Stimulated activated CD8-positive, alpha-beta memory T cell treated with anti-CD3 and anti-CD28 coated beads, Interleukin-12 subunit alpha, Interleukin-12 subunit beta, amount 100 ng/mL, for 4 hours (primary cell): ENCODE data around the gene ZNF341.

Experiments used
- DNase-seq: peaks from one replicate; pipeline ENCODE4 v3.0.0-alpha.2; 2020; ENCODE audit warnings: low read depth

ZNF341 gene

DNA sequence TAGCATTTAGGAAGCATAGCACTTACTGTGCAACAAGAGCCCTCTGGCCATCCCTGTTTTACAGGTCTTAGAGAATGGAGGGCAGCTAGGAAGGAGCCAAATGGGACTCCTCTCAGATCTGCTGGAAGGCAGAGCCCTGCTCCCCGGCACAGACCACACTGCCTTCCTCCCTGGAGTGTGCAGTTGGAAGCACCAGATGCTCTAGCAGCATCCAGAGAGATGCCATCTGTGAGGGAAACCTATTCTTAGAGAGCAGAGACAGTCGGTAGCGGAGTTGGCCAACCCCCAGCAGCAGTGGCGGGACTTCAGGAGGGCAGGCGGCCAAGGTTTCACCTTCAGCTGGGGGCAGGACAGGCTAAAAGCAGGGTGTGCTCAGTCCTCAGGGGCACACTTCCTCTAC, 28.9 kb upstream of the ZNF341 start:
- no peak for DNase-seq

DNA sequence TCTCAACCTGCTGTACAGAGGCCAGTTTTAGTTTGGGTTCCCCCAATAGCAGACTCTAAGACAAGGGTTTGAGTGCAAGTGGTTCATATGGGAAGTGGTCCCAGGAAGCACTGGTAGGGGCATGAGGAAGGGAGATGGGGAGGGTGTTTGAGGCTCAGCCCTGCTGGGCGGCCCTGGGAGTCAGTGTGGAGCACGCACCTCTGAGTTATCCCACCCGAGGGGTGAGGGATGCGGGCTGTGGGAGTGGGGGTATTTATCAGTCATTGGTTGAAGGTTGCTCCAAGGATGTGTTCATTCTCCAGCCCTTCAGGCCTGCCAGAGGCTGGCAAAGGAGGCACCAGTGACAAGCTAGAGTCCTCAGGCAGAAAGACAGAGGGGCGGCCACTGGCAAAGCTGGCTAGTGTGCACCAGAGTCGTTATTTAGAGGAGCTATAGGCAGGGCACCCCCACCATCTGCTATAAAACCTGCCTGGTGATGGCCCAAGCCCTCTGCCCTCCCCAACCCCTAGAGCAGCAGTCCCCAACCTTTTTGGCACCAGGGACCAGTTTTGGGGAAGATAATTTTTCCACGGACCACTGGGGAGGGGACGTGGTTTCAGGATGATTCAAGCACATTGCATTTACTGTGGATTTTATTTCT, 28.2 kb upstream of the ZNF341 start:
- DNase-seq, result no peak

DNA sequence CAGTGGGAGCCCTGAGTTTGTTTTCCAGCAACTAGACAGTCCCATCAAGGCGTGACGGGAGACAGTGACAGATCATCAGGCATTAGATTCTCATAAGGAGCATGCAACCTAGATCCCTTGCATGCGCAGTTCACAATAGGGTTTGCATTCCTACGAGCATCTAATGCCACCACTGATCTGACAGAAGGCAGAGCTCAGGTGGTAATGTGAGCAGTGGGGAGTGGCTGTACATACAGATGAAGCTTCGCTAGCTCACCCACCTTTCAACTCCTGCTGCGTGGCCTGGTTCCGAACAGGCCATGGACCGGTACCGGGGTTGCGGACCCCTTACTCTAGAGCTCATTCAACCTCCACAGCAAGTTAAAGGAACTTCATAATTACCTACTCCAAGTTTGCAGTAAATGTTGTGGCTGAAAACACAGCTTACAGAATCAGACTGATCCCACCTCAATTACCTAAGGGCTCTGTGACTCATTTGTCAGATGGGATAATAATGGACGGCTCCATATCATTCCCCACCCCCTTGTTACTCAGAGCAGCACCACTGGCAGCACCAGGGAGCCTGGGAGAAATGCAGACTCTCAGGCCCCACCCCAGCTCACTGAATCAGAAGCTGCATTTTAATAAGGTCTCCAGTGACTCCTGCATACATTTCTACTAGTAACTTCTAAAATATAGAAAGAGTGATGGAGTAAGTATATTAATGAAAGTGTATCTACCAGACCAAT, 27.4 kb upstream of the ZNF341 start:
- no peak for DNase-seq

DNA sequence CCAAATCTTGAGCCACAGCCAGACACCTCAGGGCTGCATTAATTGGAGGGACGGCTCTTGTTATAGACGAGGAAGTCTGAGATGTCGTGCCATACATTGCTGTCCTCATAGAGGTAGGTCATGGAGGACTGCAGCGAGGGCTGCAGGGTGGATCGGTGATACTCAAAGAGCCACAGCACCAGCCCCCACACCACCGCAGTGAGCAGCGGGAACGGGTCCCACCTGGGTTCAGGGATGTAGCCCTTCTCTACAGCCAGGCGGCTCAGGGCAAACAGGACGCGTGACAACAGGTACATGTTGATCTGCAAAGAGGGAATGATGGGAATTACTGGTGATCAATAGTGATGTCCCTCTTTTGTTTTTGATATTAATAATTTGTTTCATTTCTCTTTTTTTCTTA, 24.1 kb upstream of the ZNF341 start:
- no peak for DNase-seq

- DNase-seq, result no peak
These were observed 22.4 kb upstream of the ZNF341 start for GRCh38 chr20:33709398-33709797.

DNA sequence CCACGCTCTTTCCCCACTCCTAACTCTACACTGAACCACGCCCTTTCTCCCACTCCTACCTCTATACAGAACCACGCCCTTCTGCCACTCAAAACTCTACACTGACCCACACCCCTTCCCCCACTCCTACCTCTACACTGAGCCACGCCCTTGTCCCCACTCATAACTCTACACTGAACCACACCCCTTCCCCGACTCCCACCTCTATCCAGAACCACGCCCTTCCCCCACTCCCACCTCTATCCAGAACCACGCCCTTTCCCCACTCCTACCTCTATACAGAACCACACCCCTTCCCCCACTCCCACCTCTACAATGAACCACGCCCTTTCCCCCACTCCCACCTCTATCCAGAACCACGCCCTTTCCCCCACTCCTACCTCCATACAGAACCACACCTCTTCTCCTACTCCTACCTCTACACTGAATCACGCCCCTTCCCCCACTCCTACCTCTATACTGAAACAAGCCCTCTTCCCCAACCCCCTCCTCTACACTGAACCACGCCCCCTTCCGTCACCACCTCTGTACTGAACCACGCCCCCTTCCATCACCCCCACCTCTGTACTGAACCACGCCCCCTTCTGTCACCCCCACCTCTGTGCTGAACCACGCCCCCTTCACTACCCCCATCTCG, 21.8 kb upstream of the ZNF341 start:
- no peak for DNase-seq

DNA sequence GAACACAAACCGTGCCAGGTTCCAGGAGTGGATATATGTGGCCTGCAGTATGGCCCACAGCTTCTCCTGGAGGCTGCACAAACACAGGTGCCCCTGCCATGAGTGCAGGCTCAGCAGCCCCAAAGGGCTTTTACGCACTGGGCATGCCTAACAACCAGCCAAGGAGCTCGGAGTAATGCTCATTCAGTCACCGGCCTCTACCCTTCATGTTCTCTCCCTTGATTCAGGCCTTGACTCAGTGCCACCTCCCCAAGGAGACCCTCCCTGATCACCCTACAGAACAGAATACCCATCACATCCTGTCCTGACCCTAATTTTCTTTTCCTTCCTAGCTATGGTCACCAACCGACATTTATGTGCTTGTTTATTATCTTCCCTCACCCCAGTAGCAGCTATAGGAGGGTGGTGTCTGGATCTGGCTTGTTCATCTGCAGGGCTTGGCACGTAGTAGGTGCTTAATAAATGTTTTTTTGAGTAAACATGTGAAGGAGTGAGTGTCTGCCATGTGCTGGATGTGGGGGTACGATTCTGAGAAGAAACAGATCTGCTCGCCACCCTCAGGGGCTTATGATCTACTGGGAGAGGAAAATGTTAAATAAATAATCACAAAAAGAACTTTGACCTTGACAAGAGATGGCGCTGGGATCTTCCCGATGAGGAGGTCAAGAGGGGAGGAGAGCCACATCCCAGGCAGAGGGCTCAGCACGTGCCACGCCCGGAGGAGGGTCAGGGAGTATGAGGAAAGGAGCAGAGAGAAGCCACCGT, 20.9 kb upstream of the ZNF341 start:
- no peak for DNase-seq

GRCh38 chr20:33711446-33711738, 20.4 kb upstream of the ZNF341 start:
- no peak for DNase-seq

DNA sequence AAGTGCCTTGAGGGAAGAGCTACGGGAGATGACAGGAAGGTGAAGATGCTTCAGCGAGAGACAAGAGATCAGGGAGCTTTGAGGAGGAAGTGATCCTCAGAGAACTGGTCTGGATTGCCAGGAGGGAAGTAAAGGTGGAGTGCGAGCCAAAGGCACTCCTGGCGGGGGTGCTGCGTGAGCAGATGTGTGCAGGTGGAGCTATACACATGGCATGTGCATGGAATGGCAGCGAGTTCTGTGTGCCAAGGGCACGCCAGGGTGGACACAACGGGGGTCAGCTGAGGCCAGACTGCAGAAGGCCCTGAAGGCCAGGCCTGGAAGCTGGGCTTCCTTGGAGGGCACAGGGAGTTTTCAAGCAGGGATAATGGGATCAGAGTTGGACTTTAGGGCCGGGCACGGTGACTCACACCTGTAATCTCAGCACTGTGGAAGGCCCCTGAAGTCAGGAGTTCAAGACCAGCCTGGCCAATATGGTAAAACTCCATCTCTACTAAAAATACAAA, 17.9 kb upstream of the ZNF341 start:
- DNase-seq, result no peak

DNA sequence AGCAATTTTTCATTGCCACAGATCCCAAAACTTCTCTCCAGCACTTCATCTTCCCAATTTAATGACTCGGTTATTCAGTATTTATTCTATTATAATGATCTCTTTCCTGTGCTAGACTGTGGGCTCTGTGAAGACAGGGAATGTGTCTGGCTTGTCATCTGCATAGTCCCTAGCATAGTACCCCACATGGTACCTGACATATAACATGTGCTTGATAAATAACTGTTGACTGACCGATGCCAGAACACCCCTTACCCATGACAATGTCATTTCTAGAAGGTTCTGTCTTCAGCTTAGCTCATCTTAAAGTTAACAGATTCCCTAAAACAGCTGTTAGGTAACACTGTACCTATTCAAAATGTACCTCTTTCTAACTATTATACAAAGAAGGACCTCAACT, 15.3 kb upstream of the ZNF341 start:
- DNase-seq, result no peak

DNA sequence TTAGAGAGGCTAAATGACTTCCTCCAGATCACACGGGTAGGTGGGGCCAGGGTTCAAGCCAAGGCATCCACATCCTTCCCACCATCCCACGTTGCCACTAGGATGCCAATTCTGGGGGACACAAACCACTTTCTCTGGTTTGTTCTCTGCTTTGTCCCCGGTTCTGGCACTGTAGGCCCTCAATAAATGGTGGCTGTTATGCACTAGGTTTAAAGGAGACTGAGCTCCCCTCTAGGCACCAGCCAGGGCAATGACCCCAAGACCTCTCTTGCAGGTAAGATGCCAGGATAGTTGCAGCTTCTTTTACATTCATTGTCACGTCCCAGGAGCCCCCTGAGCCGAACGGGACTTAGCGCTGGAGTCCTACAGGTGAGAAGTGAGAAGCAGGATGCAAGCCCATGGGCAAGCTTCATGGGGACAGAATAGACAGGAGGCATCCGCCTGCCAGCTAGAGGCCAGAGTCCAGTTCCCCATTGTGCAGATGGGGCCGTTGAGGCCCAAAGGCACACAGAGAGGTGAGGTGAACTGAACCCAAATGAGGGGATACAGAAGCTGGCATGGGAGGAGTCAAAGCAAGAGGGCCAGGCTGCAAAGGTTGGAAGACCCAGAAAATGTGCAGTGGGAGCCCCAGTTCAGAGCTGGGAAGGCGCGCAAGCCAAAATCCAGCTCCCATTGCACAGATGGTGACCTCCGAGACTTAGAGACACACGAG, 12.4 kb upstream of the ZNF341 start:
- DNase-seq, result no peak

DNA sequence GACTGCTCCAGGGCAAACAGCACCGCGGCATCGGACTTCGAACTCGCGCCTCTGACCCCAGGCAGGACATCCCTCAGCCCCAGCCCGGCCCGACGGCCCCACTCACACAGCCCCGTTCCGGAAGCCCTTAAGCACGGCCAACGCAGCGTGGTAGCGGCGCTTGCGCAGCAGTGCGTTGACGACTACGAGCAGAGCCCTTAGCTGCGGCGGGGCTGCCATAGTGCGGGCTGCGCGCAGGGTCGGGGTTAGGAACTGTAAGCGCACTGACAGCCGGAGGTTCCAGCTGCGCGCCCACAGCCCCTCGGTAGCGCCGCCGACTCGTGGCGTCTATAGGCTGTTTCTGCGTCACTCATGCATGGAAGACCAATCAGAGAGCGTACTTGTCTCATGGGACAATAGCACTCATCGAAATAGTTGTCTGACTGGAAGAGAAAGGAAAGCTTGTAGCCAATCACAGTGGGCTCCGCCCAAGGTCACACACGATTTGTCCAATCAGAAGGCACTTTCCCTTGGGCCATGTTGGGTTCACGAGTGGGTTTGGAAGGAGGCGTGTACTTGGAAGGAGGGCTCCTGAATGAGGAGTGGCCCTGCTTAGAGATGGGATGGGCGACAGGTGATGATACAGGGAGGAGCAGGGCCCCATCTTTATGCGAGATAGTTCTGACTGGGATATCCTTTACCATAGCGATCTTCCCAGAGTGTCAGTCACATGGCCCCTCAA, 11.6 kb upstream of the ZNF341 start, which contains the start of gene PXMP4:
PXMP4 (minus strand) TSS at position 322 of the 721 bp plus-strand sequence; CDS start at position 219, 103 bp downstream.
- DNase-seq, result peak; percentile 73

DNA sequence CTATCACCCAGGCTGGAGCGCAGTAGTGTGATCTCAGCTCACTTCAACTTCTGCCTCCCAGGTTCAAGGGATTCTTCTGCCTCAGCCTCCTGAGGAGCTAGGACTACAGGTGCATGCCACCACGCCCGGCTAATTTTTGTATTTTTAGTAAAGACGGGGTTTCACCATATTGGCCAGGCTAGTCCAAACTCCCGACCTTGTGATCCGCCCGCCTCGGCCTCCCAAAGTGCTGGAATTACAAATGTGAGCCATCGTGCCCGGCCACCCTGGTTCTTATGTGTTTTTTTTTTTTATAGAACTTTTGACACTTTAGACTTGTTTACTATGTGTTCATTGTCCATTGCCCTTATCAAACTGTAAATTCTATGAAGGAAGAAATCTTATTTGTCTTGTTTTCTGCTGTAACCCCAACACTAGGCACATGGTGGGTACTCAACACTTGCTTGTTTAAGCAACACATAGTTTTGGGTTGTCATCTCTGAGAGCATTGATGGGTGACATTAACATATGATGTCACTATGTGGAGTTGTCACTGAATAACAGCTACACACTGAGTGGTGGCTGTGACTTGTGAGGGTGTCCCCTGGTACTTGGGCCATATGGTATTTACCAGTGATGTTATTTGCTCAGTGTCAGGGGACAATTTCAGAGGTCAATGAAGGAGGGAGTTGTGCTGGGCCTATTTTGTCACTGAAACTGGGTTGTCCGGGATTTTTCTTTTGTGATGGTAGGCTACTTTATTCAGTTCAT, 10.2 kb upstream of the ZNF341 start:
- no peak for DNase-seq

- no peak for DNase-seq
These were observed 7.2 kb upstream of the ZNF341 start for GRCh38 chr20:33724439-33725094.

GRCh38 chr20:33725607-33726264, 6.1 kb upstream of the ZNF341 start:
- no peak for DNase-seq

DNA sequence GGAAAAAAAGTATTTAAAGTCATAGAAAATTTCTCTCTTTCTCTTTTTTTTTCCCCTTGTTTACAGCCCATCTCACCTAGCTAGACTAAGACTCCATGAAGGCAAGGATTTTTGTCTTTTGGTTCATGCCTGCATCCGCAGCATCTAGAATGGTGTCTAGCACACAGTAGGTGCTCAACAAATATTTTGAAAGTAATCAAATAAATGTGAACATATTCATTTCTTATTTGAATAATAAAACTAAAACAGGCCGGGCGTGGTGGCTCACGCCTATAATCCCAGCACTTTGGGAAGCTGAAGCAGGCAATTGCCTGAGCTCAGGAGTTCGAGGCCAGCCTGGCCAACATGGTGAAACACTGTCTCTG, 4.7 kb upstream of the ZNF341 start:
- no peak for DNase-seq

DNA sequence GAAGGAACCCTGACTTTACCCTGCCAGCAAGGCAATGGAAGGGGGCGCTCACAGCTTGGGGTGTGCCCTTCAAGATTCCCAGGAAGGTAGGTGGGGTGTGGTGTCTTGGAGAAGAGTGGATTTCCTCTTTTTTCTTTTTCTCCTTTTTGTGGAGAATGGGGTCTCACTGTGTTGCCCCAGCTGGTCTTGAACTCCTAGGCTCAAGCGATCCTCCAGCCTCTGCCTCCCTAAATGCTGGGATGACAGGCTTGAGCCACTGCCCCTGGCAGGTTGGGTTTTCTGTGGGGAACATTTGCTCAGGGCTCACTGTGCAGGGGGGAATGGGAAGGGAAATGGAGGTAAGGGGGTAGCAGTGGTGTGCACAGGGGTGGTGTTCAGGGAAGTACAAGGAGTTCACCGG, 4.0 kb upstream of the ZNF341 start:
- DNase-seq, result no peak

DNA sequence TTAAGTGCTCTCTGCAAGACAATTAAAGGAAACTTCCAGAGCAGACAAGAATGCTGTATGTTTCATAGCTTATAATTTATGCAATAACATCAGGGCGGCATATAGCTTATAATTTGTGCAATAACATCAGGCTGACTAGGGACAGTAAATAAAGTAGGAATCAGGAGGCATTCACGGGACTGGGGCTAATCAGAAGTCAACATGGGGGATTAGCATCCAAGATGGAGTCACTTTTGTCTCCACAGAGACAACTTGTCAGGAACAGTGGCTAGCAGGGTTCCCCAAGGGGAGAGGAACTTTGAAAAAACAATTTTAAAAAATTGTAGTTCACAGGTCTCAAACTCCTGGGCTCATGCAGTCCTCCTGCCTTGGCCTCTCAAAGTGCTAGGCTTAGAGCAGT, 3.3 kb upstream of the ZNF341 start:
- DNase-seq, result no peak

DNA sequence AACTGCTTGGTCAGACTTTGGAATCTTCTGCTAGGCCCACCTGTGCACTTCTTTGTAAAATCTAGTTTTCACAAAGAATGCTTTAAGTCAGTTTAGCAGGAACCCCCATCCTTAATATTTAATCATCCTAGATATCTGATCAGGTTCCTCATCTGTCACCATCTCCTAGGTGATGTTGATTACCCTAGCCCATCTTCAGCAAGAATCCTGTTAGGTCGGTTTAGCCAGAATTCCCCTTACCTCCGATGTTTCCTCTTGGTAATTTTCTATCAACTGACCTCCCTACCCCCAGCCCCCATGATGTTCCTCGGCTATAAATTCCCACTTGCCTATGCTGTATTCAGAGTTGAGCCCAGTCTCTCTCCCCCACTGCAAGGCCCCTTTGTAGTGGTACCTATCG, 2.7 kb upstream of the ZNF341 start:
- no peak for DNase-seq
